Nephron (organoid): Measurements from ENCODE around the gene TMEM143.
A peak's percentile ranks its signal among the peaks of the same experiment; 100 is the strongest.

ENCODE experiments used
- H3K27ac Mint-ChIP-seq, 3 experiments: 2 replicates each; pipeline ENCODE4 v1.8.0; 2020; ENCODE audit warnings: mixed read lengths in 3 of 3, mild to moderate bottlenecking in 2 of 3, moderate library complexity in 1 of 3
- H3K27me3 Mint-ChIP-seq: 2 replicates; pipeline ENCODE4 v1.8.0; 2021; ENCODE audit warnings: low read depth, mild to moderate bottlenecking, moderate library complexity, mixed read lengths
- H3K36me3 Mint-ChIP-seq: 2 replicates; pipeline ENCODE4 v1.8.0; 2020; ENCODE audit warnings: low read depth, mixed read lengths
- H3K4me1 Mint-ChIP-seq: 2 replicates; pipeline ENCODE4 v1.8.0; 2020; ENCODE audit warnings: mixed read lengths
- H3K4me3 Mint-ChIP-seq, 3 experiments: 2 replicates each; pipeline ENCODE4 v1.8.0; 2020; ENCODE audit warnings: mild to moderate bottlenecking in 3 of 3, mixed read lengths in 3 of 3, moderate library complexity in 2 of 3
- H3K9me3 Mint-ChIP-seq: 2 replicates; pipeline ENCODE4 v1.8.0; 2020; ENCODE audit warnings: mixed read lengths
- CTCF ChIP-seq, 3 experiments: fragments of 200-600 bp; sonication (generic); IDR thresholded peaks; one replicate each; pipeline ENCODE4 v1.5.0; 2021; ENCODE audit warnings: antibody characterized with exemption in 3 of 3; ENCODE audit not compliant: unreplicated experiment in 3 of 3

Gene TMEM143

GRCh38 chr19:48396016-48396823 is 32.5 kb upstream of the TMEM143 start:
- Mint-ChIP-seq H3K4me1 (peaks cover 58% of the 10 kb centered on the region), H3K36me3 (no peaks in the 10 kb centered on the region), H3K27ac (peak overlapping the region in 2 of 3 experiments; percentile 21 to 43), H3K9me3 (no peaks in the 10 kb centered on the region), H3K4me3 (peak overlapping the region; percentile 68 to 85 (median 78)), H3K27me3 (peaks cover 43% of the 10 kb centered on the region)
- TF ChIP-seq CTCF (IDR thresholded peaks at IDR 0.05; ENCODE audit: unreplicated experiment in 3 of 3): no peak

- H3K9me3 Mint-ChIP-seq: no peaks in the 10 kb centered on the region
Observed at GRCh38 chr19:48395499-48395898, 31.8 kb upstream of the TMEM143 start.

GRCh38 chr19:48395170-48395455 is 31.4 kb upstream of the TMEM143 start:
- Mint-ChIP-seq H3K4me3 (peak overlapping the region; percentile 78 to 85 (median 79)), H3K9me3 (no peaks in the 10 kb centered on the region), H3K27ac (peak overlapping the region in 1 of 3 experiments; percentile 21), H3K27me3 (peaks cover 38% of the 10 kb centered on the region), H3K36me3 (no peaks in the 10 kb centered on the region), H3K4me1 (peaks cover 50% of the 10 kb centered on the region)
- no peak for TF ChIP-seq CTCF (IDR thresholded peaks at IDR 0.05; ENCODE audit: unreplicated experiment in 3 of 3)

More at GRCh38 chr19:48395499-48395898, 31.8 kb upstream of the TMEM143 start:
- no peaks in the 10 kb centered on the region for H3K36me3 Mint-ChIP-seq
- H3K4me3 Mint-ChIP-seq: peak overlapping the region; percentile 72 to 85 (median 78)
- peaks cover 54% of the 10 kb centered on the region for H3K4me1 Mint-ChIP-seq
- peaks cover 42% of the 10 kb centered on the region for H3K27me3 Mint-ChIP-seq
- no peak for TF ChIP-seq CTCF (IDR thresholded peaks at IDR 0.05; ENCODE audit: unreplicated experiment in 3 of 3)
- peak overlapping the region in 2 of 3 experiments; percentile 21 to 43 for H3K27ac Mint-ChIP-seq

GRCh38 chr19:48394331-48395169 is 30.8 kb upstream of the TMEM143 start:
- Mint-ChIP-seq H3K27me3 (peaks cover 38% of the 10 kb centered on the region), H3K9me3 (no peaks in the 10 kb centered on the region), H3K27ac (peak overlapping the region; percentile 23 to 76 (median 72)), H3K4me3 (peak overlapping the region; percentile 85), H3K36me3 (no peaks in the 10 kb centered on the region), H3K4me1 (peaks cover 45% of the 10 kb centered on the region)
- no peak for TF ChIP-seq CTCF (IDR thresholded peaks at IDR 0.05; ENCODE audit: unreplicated experiment in 3 of 3)

GRCh38 chr19:48393559-48394330 is 30.0 kb upstream of the TMEM143 start, which contains the start of gene GRIN2D:
Gene GRIN2D (plus strand): TSS chr19:48393668. CDS start chr19:48398393, 4,725 bp downstream.
- H3K27me3 Mint-ChIP-seq: peaks cover 32% of the 10 kb centered on the region
- peak within 1 kb of the TSS; percentile 68 to 76 (median 72) for H3K27ac Mint-ChIP-seq

More at GRCh38 chr19:48393559-48394330, 30.0 kb upstream of the TMEM143 start, which contains the start of gene GRIN2D:
- Mint-ChIP-seq H3K36me3 (peaks cover 2% of the 10 kb centered on the region), H3K4me3 (peak within 1 kb of the TSS; percentile 85), H3K4me1 (peaks cover 41% of the 10 kb centered on the region), H3K9me3 (no peaks in the 10 kb centered on the region)
- TF ChIP-seq CTCF (IDR thresholded peaks at IDR 0.05; ENCODE audit: unreplicated experiment in 3 of 3): no peak
